Measurements from ENCODE around the gene NME7. TPM values are rescaled to one million over a fixed set of nuclear protein-coding genes. Genes with fewer than 3 reads are reported as not detected.

Gene NME7
- total and polyA plus RNA-seq, 2 experiments from 2014 or later, result 22.3 to 35.3 TPM

DNA sequence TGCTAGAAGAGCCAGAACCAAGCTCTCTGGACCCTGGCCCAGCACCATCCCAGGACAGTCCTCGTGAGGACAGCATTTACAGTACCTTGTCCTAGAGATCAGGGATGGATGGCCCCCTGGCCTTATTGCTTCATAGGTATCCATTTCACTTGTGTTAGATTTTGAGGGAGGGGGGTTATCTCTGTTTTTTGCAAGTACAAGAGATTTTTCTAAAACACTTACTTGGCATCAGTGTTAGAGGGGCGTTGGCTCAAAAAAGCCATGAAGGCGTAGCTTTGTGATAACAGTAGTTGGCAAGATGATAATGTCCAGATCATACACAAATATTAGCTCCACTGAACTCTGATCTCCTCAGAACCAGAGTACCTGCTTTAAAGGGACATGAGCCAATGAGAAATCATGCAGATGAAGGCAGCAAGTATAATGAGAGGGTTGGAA, 266.9 kb downstream of the NME7 start:
- Histone ChIP-seq H3K9me3 (ENCODE audit: low read depth) (no peaks in the 10 kb centered on the region), H3K4me2 (ENCODE audit: unreplicated experiment) (no peak overlapping the region), H2AFZ (no peak overlapping the region), H3K4me1 (ENCODE audit: insufficient read depth) (peaks cover 5% of the 10 kb centered on the region; the same call in 1 of the 2 replicates), H4K20me1 (ENCODE audit: insufficient read depth) (no peaks in the 10 kb centered on the region), H3K9me2 (ENCODE audit: insufficient read depth) (no peaks in the 10 kb centered on the region), H3K36me3 (ENCODE audit: low read depth) (no peaks in the 10 kb centered on the region), H3K27me3 (replicated peaks; ENCODE audit: insufficient read depth) (0 out of 2 replicates have a peak, but pooled peaks cover 4% of the 10 kb centered on the region), H3K79me2 (ENCODE audit: insufficient read depth) (no peaks in the 10 kb centered on the region), H3K9ac (no peak overlapping the region), H3F3A (ENCODE audit: insufficient read depth) (no peaks in the 10 kb centered on the region; the same call in 1 of the 2 replicates), H3K4me3 (no peak overlapping the region), H3K27ac (no peak overlapping the region)
- WGBS, 2 experiments (ENCODE audit: low coverage in 1 of 2, low lambda C conversion rate in 2 of 2, missing lambda C conversion rate in 2 of 2), result 79 to 81% methylated on average over 3 of the region's 3 CpGs
- in situ Hi-C loops (cut with MboI), result loop anchor here (25.0 kb wide), 1 partner anchor 663 kb away; no protein-coding TSS in a partner anchor
- DNase-seq, result no peak
- TF ChIP-seq EZH2 (IDR thresholded peaks at IDR 0.05; ENCODE audit: insufficient read depth, poor library complexity, severe bottlenecking) (no peak), EZH2phosphoT487 (IDR thresholded peaks at IDR 0.05; ENCODE audit: insufficient read depth, low read depth) (no peak)

DNA sequence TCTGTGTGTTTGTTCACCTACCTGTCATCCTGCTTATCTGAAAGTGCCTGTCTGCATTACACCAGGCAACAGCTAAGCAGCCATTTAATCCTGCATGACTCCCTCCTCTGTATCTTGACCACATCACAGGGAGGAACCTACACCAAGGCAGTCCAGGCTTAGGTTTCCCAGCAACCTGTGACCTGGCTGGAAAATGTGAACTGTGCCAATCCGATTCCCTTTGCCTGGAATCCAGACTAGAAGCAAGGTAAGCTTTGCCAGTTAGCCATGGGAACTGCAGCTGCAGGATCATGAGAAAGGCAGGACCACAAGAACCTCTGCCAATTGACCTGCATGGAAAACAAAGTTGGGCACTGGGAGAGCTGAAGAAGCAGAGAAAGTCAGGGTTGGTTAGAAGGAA, 267.4 kb downstream of the NME7 start:
- H3K9me2 ChIP-seq (ENCODE audit: insufficient read depth), result no peaks in the 10 kb centered on the region
- no peak overlapping the region for H3K27ac ChIP-seq
- H3K4me2 ChIP-seq (ENCODE audit: unreplicated experiment), result no peak overlapping the region
- in situ Hi-C loops (cut with MboI), result loop anchor here (25.0 kb wide), 1 partner anchor 663 kb away; no protein-coding TSS in a partner anchor
- no peaks in the 10 kb centered on the region for H3K9me3 ChIP-seq (ENCODE audit: low read depth)
- no peak for DNase-seq
- peaks cover 5% of the 10 kb centered on the region; the same call in 1 of the 2 replicates for H3K4me1 ChIP-seq (ENCODE audit: insufficient read depth)
- no peaks in the 10 kb centered on the region for H3K36me3 ChIP-seq (ENCODE audit: low read depth)
- H3F3A ChIP-seq (ENCODE audit: insufficient read depth), result no peaks in the 10 kb centered on the region; the same call in 1 of the 2 replicates
- no peak for TF ChIP-seq EZH2 (IDR thresholded peaks at IDR 0.05; ENCODE audit: insufficient read depth, poor library complexity, severe bottlenecking)
- TF ChIP-seq EZH2phosphoT487 (IDR thresholded peaks at IDR 0.05; ENCODE audit: insufficient read depth, low read depth), result no peak
- 30 to 42% methylated on average over 1 of the region's 1 CpG for WGBS, 2 experiments (ENCODE audit: low coverage in 1 of 2, low lambda C conversion rate in 2 of 2, missing lambda C conversion rate in 2 of 2)
- no peak overlapping the region for H2AFZ ChIP-seq
- H3K27me3 ChIP-seq (replicated peaks; ENCODE audit: insufficient read depth), result 0 out of 2 replicates have a peak, but pooled peaks cover under 1% of the 10 kb centered on the region
- H3K9ac ChIP-seq, result no peak overlapping the region
- H4K20me1 ChIP-seq (ENCODE audit: insufficient read depth), result no peaks in the 10 kb centered on the region
- H3K79me2 ChIP-seq (ENCODE audit: insufficient read depth), result no peaks in the 10 kb centered on the region
- H3K4me3 ChIP-seq, result no peak overlapping the region

DNA sequence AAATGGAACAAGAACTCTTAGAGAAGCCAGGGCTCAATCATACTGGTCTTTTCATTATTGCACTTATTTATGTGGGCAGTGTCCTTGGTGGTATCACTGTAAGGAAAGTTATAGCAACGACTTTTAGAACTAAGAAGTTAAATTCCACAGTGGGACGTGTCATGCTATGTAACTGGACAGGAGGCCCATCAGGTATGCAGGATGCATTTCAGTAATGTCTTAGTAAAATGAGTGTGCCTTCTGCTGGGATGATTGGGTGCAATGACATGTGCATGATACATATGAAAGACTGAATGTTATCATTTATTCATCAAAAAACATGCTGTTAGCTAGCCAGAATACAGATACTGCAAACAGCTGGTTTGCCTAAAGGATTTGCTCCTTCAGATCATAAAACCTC, 268.0 kb downstream of the NME7 start:
- Histone ChIP-seq H3K36me3 (ENCODE audit: low read depth) (no peaks in the 10 kb centered on the region), H4K20me1 (ENCODE audit: insufficient read depth) (no peaks in the 10 kb centered on the region), H3K4me1 (ENCODE audit: insufficient read depth) (peaks cover 5% of the 10 kb centered on the region; the same call in 1 of the 2 replicates), H3K9me3 (ENCODE audit: low read depth) (no peaks in the 10 kb centered on the region), H3K27ac (no peak overlapping the region), H3F3A (ENCODE audit: insufficient read depth) (no peaks in the 10 kb centered on the region), H3K9ac (no peak overlapping the region), H3K79me2 (ENCODE audit: insufficient read depth) (no peaks in the 10 kb centered on the region), H3K4me3 (no peak overlapping the region), H2AFZ (no peak overlapping the region), H3K4me2 (ENCODE audit: unreplicated experiment) (no peak overlapping the region), H3K9me2 (ENCODE audit: insufficient read depth) (no peaks in the 10 kb centered on the region), H3K27me3 (replicated peaks; ENCODE audit: insufficient read depth) (no peaks in the 10 kb centered on the region)
- in situ Hi-C loops (cut with MboI), result no loop called here
- WGBS, 2 experiments (ENCODE audit: low coverage in 1 of 2, low lambda C conversion rate in 2 of 2, missing lambda C conversion rate in 2 of 2), result 67 to 71% methylated on average over 2 of the region's 2 CpGs
- no peak for DNase-seq
- TF ChIP-seq EZH2 (IDR thresholded peaks at IDR 0.05; ENCODE audit: insufficient read depth, poor library complexity, severe bottlenecking), result no peak
- TF ChIP-seq EZH2phosphoT487 (IDR thresholded peaks at IDR 0.05; ENCODE audit: insufficient read depth, low read depth), result no peak

DNA sequence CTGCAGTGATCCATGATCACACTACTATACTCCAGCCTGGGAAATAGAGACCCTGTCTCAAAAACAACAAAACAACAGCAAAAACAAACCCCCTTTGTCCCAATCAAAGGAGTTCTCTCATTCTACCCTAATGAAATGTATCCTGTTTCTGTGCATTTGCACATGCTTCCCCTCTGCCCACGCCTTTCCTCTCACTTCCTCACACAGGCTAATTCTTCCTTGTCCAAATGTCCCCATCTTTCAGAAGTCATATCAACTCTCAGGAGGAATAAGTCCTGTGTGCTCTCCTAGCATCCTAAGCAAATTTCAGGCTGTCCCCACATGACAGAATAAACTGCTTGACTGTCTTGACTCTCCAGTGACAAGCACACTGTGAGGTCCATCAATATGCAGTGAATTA, 269.2 kb downstream of the NME7 start:
- Histone ChIP-seq H3K27ac (no peak overlapping the region), H3K27me3 (replicated peaks; ENCODE audit: insufficient read depth) (no peaks in the 10 kb centered on the region), H2AFZ (no peak overlapping the region), H3K4me1 (ENCODE audit: insufficient read depth) (peaks cover 5% of the 10 kb centered on the region; the same call in 1 of the 2 replicates), H3F3A (ENCODE audit: insufficient read depth) (no peaks in the 10 kb centered on the region), H3K36me3 (ENCODE audit: low read depth) (no peaks in the 10 kb centered on the region), H3K79me2 (ENCODE audit: insufficient read depth) (no peaks in the 10 kb centered on the region), H3K9me3 (ENCODE audit: low read depth) (no peaks in the 10 kb centered on the region), H3K4me2 (ENCODE audit: unreplicated experiment) (no peak overlapping the region), H4K20me1 (ENCODE audit: insufficient read depth) (no peaks in the 10 kb centered on the region), H3K9me2 (ENCODE audit: insufficient read depth) (no peaks in the 10 kb centered on the region), H3K9ac (no peak overlapping the region), H3K4me3 (no peak overlapping the region)
- DNase-seq, result no peak
- no peak for TF ChIP-seq EZH2phosphoT487 (IDR thresholded peaks at IDR 0.05; ENCODE audit: insufficient read depth, low read depth)
- no peak for TF ChIP-seq EZH2 (IDR thresholded peaks at IDR 0.05; ENCODE audit: insufficient read depth, poor library complexity, severe bottlenecking)
- 91 to 92% methylated on average over 1 of the region's 1 CpG for WGBS, 2 experiments (ENCODE audit: low coverage in 1 of 2, low lambda C conversion rate in 2 of 2, missing lambda C conversion rate in 2 of 2)
- in situ Hi-C loops (cut with MboI), result no loop called here
